Measurements from ENCODE around the gene STPG4. TPM values are rescaled to one million over a fixed set of nuclear protein-coding genes. Genes with fewer than 3 reads are reported as not detected.
"Not testable (repeated sequence)": the region's sequence is repeated elsewhere in the genome, so short reads cannot be mapped to it uniquely, and the experiment has no call there.

STPG4 gene
- total and polyA plus RNA-seq, 2 donors from 2014 or later = not detected

GRCh38 chr2:47099712-47100111, 55.4 kb downstream of the STPG4 start:
- H3K4me1 ChIP-seq (ENCODE audit: control insufficient read depth in 2 of 3, insufficient read depth in 2 of 3, low read depth in 1 of 3, low read length in 3 of 3); H3K9ac ChIP-seq (ENCODE audit: low read length in 3 of 3); H3K27me3 ChIP-seq (ENCODE audit: control insufficient read depth, insufficient read depth, low read length); DNase-seq; intact Hi-C loops (cut with DNase I); H3K36me3 ChIP-seq (ENCODE audit: control insufficient read depth in 2 of 3, insufficient read depth in 3 of 3, low read length in 3 of 3); H3K4me3 ChIP-seq (ENCODE audit: low read length in 3 of 3); H3K9me3 ChIP-seq (ENCODE audit: control insufficient read depth in 2 of 3, insufficient read depth in 1 of 3, low read length in 3 of 3); FAIRE-seq; H3K27ac ChIP-seq (ENCODE audit: low read depth in 2 of 2, low read length in 2 of 2): not testable (repeated sequence)

- no peaks in the 10 kb centered on the region for H3K4me1 ChIP-seq (ENCODE audit: control insufficient read depth in 2 of 3, insufficient read depth in 2 of 3, low read depth in 1 of 3, low read length in 3 of 3)
- no peaks in the 10 kb centered on the region for H3K9me3 ChIP-seq (ENCODE audit: control insufficient read depth in 2 of 3, insufficient read depth in 1 of 3, low read length in 3 of 3)
- no peak for FAIRE-seq
- H3K9ac ChIP-seq (ENCODE audit: low read length in 3 of 3) = no peak overlapping the region
- no peaks in the 10 kb centered on the region for H3K27me3 ChIP-seq (ENCODE audit: control insufficient read depth, insufficient read depth, low read length)
- H3K36me3 ChIP-seq (ENCODE audit: control insufficient read depth in 2 of 3, insufficient read depth in 3 of 3, low read length in 3 of 3) = no peaks in the 10 kb centered on the region
- H3K4me3 ChIP-seq (ENCODE audit: low read length in 3 of 3) = no peak overlapping the region
- TF ChIP-seq CTCF (IDR thresholded peaks at IDR 0.05; ENCODE audit: borderline replicate concordance, extremely low read depth, insufficient read depth) = no peak
- H3K27ac ChIP-seq (ENCODE audit: low read depth in 2 of 2, low read length in 2 of 2) = no peak overlapping the region
- intact Hi-C loops (cut with DNase I) = no loop called here
- DNase-seq = no peak
These were observed 56.2 kb downstream of the STPG4 start for GRCh38 chr2:47098953-47099352.

GRCh38 chr2:47097563-47097962, 57.5 kb downstream of the STPG4 start:
- Histone ChIP-seq H3K9ac (ENCODE audit: low read length in 3 of 3) (no peak overlapping the region), H3K9me3 (ENCODE audit: control insufficient read depth in 2 of 3, insufficient read depth in 1 of 3, low read length in 3 of 3) (no peaks in the 10 kb centered on the region), H3K4me3 (ENCODE audit: low read length in 3 of 3) (no peak overlapping the region), H3K36me3 (ENCODE audit: control insufficient read depth in 2 of 3, insufficient read depth in 3 of 3, low read length in 3 of 3) (no peaks in the 10 kb centered on the region), H3K27me3 (ENCODE audit: control insufficient read depth, insufficient read depth, low read length) (no peaks in the 10 kb centered on the region), H3K4me1 (ENCODE audit: control insufficient read depth in 2 of 3, insufficient read depth in 2 of 3, low read depth in 1 of 3, low read length in 3 of 3) (no peaks in the 10 kb centered on the region), H3K27ac (ENCODE audit: low read depth in 2 of 2, low read length in 2 of 2) (no peak overlapping the region)
- no peak for TF ChIP-seq CTCF (IDR thresholded peaks at IDR 0.05; ENCODE audit: borderline replicate concordance, extremely low read depth, insufficient read depth)
- no peak for DNase-seq
- FAIRE-seq = no peak
- intact Hi-C loops (cut with DNase I) = no loop called here

GRCh38 chr2:47096451-47096850, 58.7 kb downstream of the STPG4 start:
- no peak for TF ChIP-seq CTCF (IDR thresholded peaks at IDR 0.05; ENCODE audit: borderline replicate concordance, extremely low read depth, insufficient read depth)
- no peaks in the 10 kb centered on the region for H3K36me3 ChIP-seq (ENCODE audit: control insufficient read depth in 2 of 3, insufficient read depth in 3 of 3, low read length in 3 of 3)
- no peaks in the 10 kb centered on the region for H3K4me1 ChIP-seq (ENCODE audit: control insufficient read depth in 2 of 3, insufficient read depth in 2 of 3, low read depth in 1 of 3, low read length in 3 of 3)
- H3K4me3 ChIP-seq (ENCODE audit: low read length in 3 of 3) = no peak overlapping the region
- DNase-seq (no peak), FAIRE-seq (no peak)
- H3K9ac ChIP-seq (ENCODE audit: low read length in 3 of 3) = no peak overlapping the region
- no peak overlapping the region for H3K27ac ChIP-seq (ENCODE audit: low read depth in 2 of 2, low read length in 2 of 2)
- H3K27me3 ChIP-seq (ENCODE audit: control insufficient read depth, insufficient read depth, low read length) = no peaks in the 10 kb centered on the region
- intact Hi-C loops (cut with DNase I) = no loop called here
- no peaks in the 10 kb centered on the region for H3K9me3 ChIP-seq (ENCODE audit: control insufficient read depth in 2 of 3, insufficient read depth in 1 of 3, low read length in 3 of 3)

Measured in kidney (tissue), 14 donors.